Measurements from ENCODE around the gene JAKMIP1. TPM values are rescaled to one million over a fixed set of nuclear protein-coding genes. Genes with fewer than 3 reads are reported as not detected.
"Not testable (repeated sequence)": the region's sequence is repeated elsewhere in the genome, so short reads cannot be mapped to it uniquely, and the experiment has no call there.

JAKMIP1 gene
- total RNA-seq, 1 donor from 2014 or later: 4.1 TPM

- DNase-seq (ENCODE audit: low spot score): no peak
These were observed 183.3 kb downstream of the JAKMIP1 start for GRCh38 chr4:6017030-6017429.

- DNase-seq (ENCODE audit: low spot score): no peak
These were observed 186.8 kb downstream of the JAKMIP1 start for GRCh38 chr4:6013564-6013963.

- no peak for DNase-seq (ENCODE audit: low spot score)
These were observed 188.1 kb downstream of the JAKMIP1 start for GRCh38 chr4:6012200-6012599.

GRCh38 chr4:6011686-6012085 is 188.7 kb downstream of the JAKMIP1 start:
- no peak for DNase-seq (ENCODE audit: low spot score)

- no peak for DNase-seq (ENCODE audit: low spot score)
These were observed 189.1 kb downstream of the JAKMIP1 start for GRCh38 chr4:6011271-6011671.

- DNase-seq (ENCODE audit: low spot score): no peak
These were observed 189.6 kb downstream of the JAKMIP1 start for GRCh38 chr4:6010789-6011188.

GRCh38 chr4:6009452-6009851 is 190.9 kb downstream of the JAKMIP1 start:
- no peak for DNase-seq (ENCODE audit: low spot score)

- no peak for DNase-seq (ENCODE audit: low spot score)
These were observed 191.5 kb downstream of the JAKMIP1 start for GRCh38 chr4:6008766-6009385.

- no peak for DNase-seq (ENCODE audit: low spot score)
These were observed 192.2 kb downstream of the JAKMIP1 start for GRCh38 chr4:6008092-6008551.

- DNase-seq (ENCODE audit: low spot score): no peak
These were observed 195.2 kb downstream of the JAKMIP1 start for GRCh38 chr4:6005175-6005574.

- not testable (repeated sequence) for DNase-seq (ENCODE audit: low spot score)
These were observed 196.9 kb downstream of the JAKMIP1 start for GRCh38 chr4:6003485-6003884.

- no peak for DNase-seq (ENCODE audit: low spot score)
These were observed 197.4 kb downstream of the JAKMIP1 start for GRCh38 chr4:6002926-6003325.

GRCh38 chr4:6002492-6002833 is 197.9 kb downstream of the JAKMIP1 start:
- DNase-seq (ENCODE audit: low spot score): no peak

- DNase-seq (ENCODE audit: low spot score): no peak
These were observed 198.5 kb downstream of the JAKMIP1 start for GRCh38 chr4:6001680-6002491.

- DNase-seq (ENCODE audit: low spot score): no peak
These were observed 200.5 kb downstream of the JAKMIP1 start for GRCh38 chr4:5999830-6000365.

- DNase-seq (ENCODE audit: low spot score): no peak
These were observed 201.0 kb downstream of the JAKMIP1 start for GRCh38 chr4:5999356-5999755.

- peak; percentile 74 for DNase-seq (ENCODE audit: low spot score)
These were observed 201.9 kb downstream of the JAKMIP1 start for GRCh38 chr4:5998333-5998936.

GRCh38 chr4:5996641-5997040 is 203.7 kb downstream of the JAKMIP1 start:
- DNase-seq (ENCODE audit: low spot score): no peak

- DNase-seq (ENCODE audit: low spot score): no peak
These were observed 204.3 kb downstream of the JAKMIP1 start for GRCh38 chr4:5995901-5996623.

GRCh38 chr4:5993876-5994811 is 206.2 kb downstream of the JAKMIP1 start:
- no peak for DNase-seq (ENCODE audit: low spot score)

GRCh38 chr4:5993346-5993745 is 207.0 kb downstream of the JAKMIP1 start:
- DNase-seq (ENCODE audit: low spot score): not testable (repeated sequence)

Measured in umbilical cord (tissue), 2 donors.